ENCODE measurements around the gene GLO1.

GRCh38 chr6:38671885-38672467 lies 31.0 kb downstream of the GLO1 start:
- TF ChIP-seq CTCF (IDR thresholded peaks at IDR 0.05; ENCODE audit: low read depth, low read length, missing input control) (peak; percentile 57), MAX (IDR thresholded peaks at IDR 0.05) (no peak)
